Neuronal stem cell (in vitro differentiated cells): Measurements from ENCODE around the gene SENP6.

Source experiments
- DNase-seq: peaks from one replicate; pipeline ENCODE4 v3.0.0-alpha.2; 2013; ENCODE audit warnings: low spot score
- H2AFZ ChIP-seq: one replicate; pipeline ENCODE4 v1.6.1; 2013; ENCODE audit warnings: mild to moderate bottlenecking, low read length, inconsistent platforms
- H2AK5ac ChIP-seq: 2 replicates; pipeline ENCODE4 v1.6.1; 2013; ENCODE audit warnings: low read depth, mild to moderate bottlenecking, inconsistent platforms, low read length, moderate library complexity, mixed read lengths
- H2BK120ac ChIP-seq: 2 replicates; pipeline ENCODE4 v1.6.1; 2013; ENCODE audit warnings: low read depth, mild to moderate bottlenecking, inconsistent platforms, low read length, moderate library complexity, mixed read lengths
- H2BK12ac ChIP-seq: one replicate; pipeline ENCODE4 v1.6.1; 2013; ENCODE audit warnings: low read length, inconsistent platforms
- H2BK15ac ChIP-seq: 2 replicates; pipeline ENCODE4 v1.6.1; 2013; ENCODE audit warnings: mild to moderate bottlenecking, low read length, inconsistent platforms, mixed read lengths
- H2BK5ac ChIP-seq: one replicate; pipeline ENCODE4 v1.6.1; 2013; ENCODE audit warnings: inconsistent platforms, mild to moderate bottlenecking, low read length, moderate library complexity
- H3K14ac ChIP-seq: one replicate; pipeline ENCODE4 v1.6.1; 2013; ENCODE audit warnings: low read length, inconsistent platforms
- H3K18ac ChIP-seq: 2 replicates; pipeline ENCODE4 v1.6.1; 2013; ENCODE audit warnings: low read length, inconsistent platforms
- H3K23ac ChIP-seq: 2 replicates; pipeline ENCODE4 v1.6.1; 2013; ENCODE audit warnings: low read depth, mild to moderate bottlenecking, mixed read lengths, low read length, inconsistent platforms; ENCODE audit not compliant: poor library complexity
- H3K27ac ChIP-seq: replicated peaks from 3 replicates; pipeline ENCODE4 v1.5.1; 2013; ENCODE audit warnings: low read length, inconsistent platforms
- H3K27me3 ChIP-seq, 3 experiments: 2 replicates each; pipeline ENCODE4 v1.6.1; 2013; ENCODE audit warnings: low read length in 3 of 3, mild to moderate bottlenecking in 2 of 3, inconsistent platforms in 1 of 3, low read depth in 1 of 3, mixed read lengths in 1 of 3, moderate library complexity in 1 of 3; ENCODE audit not compliant: control insufficient read depth in 3 of 3, insufficient read depth in 3 of 3
- H3K36me3 ChIP-seq, 2 donors: replicated peaks in 1 of 2; 2 replicates each; pipeline ENCODE4 v1.6.1; 2013; ENCODE audit warnings: low read length in 2 of 2; ENCODE audit not compliant: control insufficient read depth in 2 of 2, insufficient read depth in 2 of 2
- H3K4ac ChIP-seq: 2 replicates; pipeline ENCODE4 v1.6.1; 2013; ENCODE audit warnings: inconsistent platforms, mild to moderate bottlenecking, low read length, moderate library complexity
- H3K4me1 ChIP-seq, 2 donors: 1 replicate in 1 of 2; 2 replicates in 1 of 2; pipeline ENCODE4 v1.6.1; 2013; ENCODE audit warnings: low read length in 2 of 2, low read depth in 1 of 2; ENCODE audit not compliant: control insufficient read depth in 2 of 2, insufficient read depth in 1 of 2
- H3K4me2 ChIP-seq: one replicate; pipeline ENCODE4 v1.6.1; 2013; ENCODE audit warnings: mild to moderate bottlenecking, low read length, inconsistent platforms; ENCODE audit not compliant: insufficient read depth, poor library complexity, severe bottlenecking
- H3K4me3 ChIP-seq, 2 donors: 2 replicates each; pipeline ENCODE4 v1.5.1; 2013; ENCODE audit warnings: low read length in 2 of 2, mild to moderate bottlenecking in 2 of 2, inconsistent platforms in 1 of 2, moderate library complexity in 1 of 2
- H3K79me1 ChIP-seq: one replicate; pipeline ENCODE4 v1.6.1; 2013; ENCODE audit warnings: low read depth, mild to moderate bottlenecking, inconsistent platforms, low read length, moderate library complexity
- H3K9ac ChIP-seq: one replicate; pipeline ENCODE4 v1.6.1; 2013; ENCODE audit warnings: mild to moderate bottlenecking, low read depth, low read length, inconsistent platforms; ENCODE audit not compliant: poor library complexity
- H3K9me3 ChIP-seq, 2 donors: replicated peaks in 1 of 2; 2 replicates each; pipeline versions ENCODE3 to v1.6.1; 2013; ENCODE audit warnings: low read length in 2 of 2, mild to moderate bottlenecking in 2 of 2, inconsistent platforms in 1 of 2, low read depth in 1 of 2, mixed read lengths in 1 of 2, moderate library complexity in 1 of 2; ENCODE audit not compliant: control insufficient read depth in 2 of 2, insufficient read depth in 1 of 2
- H4K8ac ChIP-seq: one replicate; pipeline ENCODE4 v1.6.1; 2013; ENCODE audit warnings: low read depth, mild to moderate bottlenecking, inconsistent platforms, low read length, moderate library complexity
- H4K91ac ChIP-seq: one replicate; pipeline ENCODE4 v1.6.1; 2013; ENCODE audit warnings: low read length, low read depth, mild to moderate bottlenecking, inconsistent platforms; ENCODE audit not compliant: poor library complexity
- WGBS, 2 donors: extraction: QIAGEN DNeasy Blood & Tissue Kit; methylation state at CpG; one replicate each; pipeline ENCODE4 v1.1.7; 2013; ENCODE audit warnings: missing lambda C conversion rate in 2 of 2, mixed read lengths in 1 of 2; ENCODE audit not compliant: insufficient read length in 2 of 2, insufficient replicate concordance in 1 of 2; ENCODE audit errors: extremely low coverage in 2 of 2; 5-methylcytosine and 5-hydroxymethylcytosine counted together

Gene SENP6

GRCh38 chr6:75631859-75632635 lies 30.4 kb downstream of the SENP6 start:
- no peak overlapping the region for H2AK5ac ChIP-seq
- H3K27ac ChIP-seq: no peak overlapping the region
- WGBS, 2 donors: no CpG with 5 or more reads among the region's 5 CpGs
- H2BK120ac ChIP-seq: no peak overlapping the region
- H3K79me1 ChIP-seq: no peaks in the 10 kb centered on the region
- H2BK5ac ChIP-seq: no peak overlapping the region
- H3K23ac ChIP-seq: no peak overlapping the region
- H4K91ac ChIP-seq: no peak overlapping the region
- H3K4me1 ChIP-seq: no peaks in the 10 kb centered on the region
- H3K27me3 ChIP-seq: no peaks in the 10 kb centered on the region
- peaks cover 6 to 100% of the 10 kb centered on the region in 2 donors for H3K36me3 ChIP-seq
- H3K4me2 ChIP-seq: no peak overlapping the region
- H3K9me3 ChIP-seq: peaks cover 0 to 4% of the 10 kb centered on the region in 2 donors
- H4K8ac ChIP-seq: no peak overlapping the region
- no peak overlapping the region for H3K18ac ChIP-seq
- no peak overlapping the region for H2BK12ac ChIP-seq
- H2AFZ ChIP-seq: no peak overlapping the region
- no peak overlapping the region for H3K4ac ChIP-seq
- no peak overlapping the region for H3K9ac ChIP-seq
- H3K4me3 ChIP-seq: no peak overlapping the region
- DNase-seq: no peak
- no peak overlapping the region for H3K14ac ChIP-seq
- H2BK15ac ChIP-seq: no peak overlapping the region

- peaks cover 9 to 100% of the 10 kb centered on the region in 2 donors for H3K36me3 ChIP-seq
- DNase-seq: no peak
- H3K9me3 ChIP-seq: peaks cover 0 to 4% of the 10 kb centered on the region in 2 donors
- H2BK5ac ChIP-seq: no peak overlapping the region
- peaks cover 2% of the 10 kb centered on the region for H3K79me1 ChIP-seq
- no peak overlapping the region for H2AK5ac ChIP-seq
- no peak overlapping the region for H3K4me3 ChIP-seq
- no peak overlapping the region for H3K4me2 ChIP-seq
- no peak overlapping the region for H3K9ac ChIP-seq
- H3K4me1 ChIP-seq: no peaks in the 10 kb centered on the region
- no peak overlapping the region for H2BK120ac ChIP-seq
- WGBS, 2 donors: no CpG with 5 or more reads among the region's 1 CpG
- no peak overlapping the region for H3K23ac ChIP-seq
- H2AFZ ChIP-seq: no peak overlapping the region
- no peak overlapping the region for H3K27ac ChIP-seq
- no peak overlapping the region for H3K18ac ChIP-seq
- H2BK12ac ChIP-seq: no peak overlapping the region
- H4K8ac ChIP-seq: no peak overlapping the region
- no peak overlapping the region for H4K91ac ChIP-seq
- H3K14ac ChIP-seq: no peak overlapping the region
- no peaks in the 10 kb centered on the region for H3K27me3 ChIP-seq
- no peak overlapping the region for H2BK15ac ChIP-seq
- H3K4ac ChIP-seq: no peak overlapping the region
Measured at GRCh38 chr6:75633045-75633444, 31.4 kb downstream of the SENP6 start.

- no peak overlapping the region for H2BK120ac ChIP-seq
- H2BK5ac ChIP-seq: no peak overlapping the region
- H3K9me3 ChIP-seq: peaks cover 0 to 22% of the 10 kb centered on the region in 2 donors
- no peak overlapping the region for H3K27ac ChIP-seq
- H3K18ac ChIP-seq: no peak overlapping the region
- no peak overlapping the region for H2AK5ac ChIP-seq
- no peak for DNase-seq
- no peak overlapping the region for H3K4ac ChIP-seq
- no peak overlapping the region for H2BK15ac ChIP-seq
- no peak overlapping the region for H3K9ac ChIP-seq
- peaks cover 0 to 5% of the 10 kb centered on the region in 2 donors for H3K4me1 ChIP-seq
- no peak overlapping the region for H3K4me2 ChIP-seq
- H2BK12ac ChIP-seq: no peak overlapping the region
- H4K91ac ChIP-seq: no peak overlapping the region
- no peak overlapping the region for H4K8ac ChIP-seq
- H3K23ac ChIP-seq: no peak overlapping the region
- H3K27me3 ChIP-seq: peaks cover 0 to 2% (median 0%) of the 10 kb centered on the region in 3 experiments
- peaks cover 2% of the 10 kb centered on the region for H3K79me1 ChIP-seq
- H2AFZ ChIP-seq: no peak overlapping the region
- WGBS, 2 donors: no CpG with 5 or more reads among the region's 5 CpGs
- no peak overlapping the region for H3K4me3 ChIP-seq
- no peak overlapping the region for H3K14ac ChIP-seq
- H3K36me3 ChIP-seq: peaks cover 8 to 98% of the 10 kb centered on the region in 2 donors
Measured at GRCh38 chr6:75642311-75642710, 40.6 kb downstream of the SENP6 start.

GRCh38 chr6:75643173-75643572 lies 41.5 kb downstream of the SENP6 start:
- no peak overlapping the region for H4K91ac ChIP-seq
- no CpG with 5 or more reads among the region's 1 CpG for WGBS, 2 donors
- H2BK120ac ChIP-seq: no peak overlapping the region
- no peak overlapping the region for H3K23ac ChIP-seq
- H2BK12ac ChIP-seq: no peak overlapping the region
- H3K14ac ChIP-seq: no peak overlapping the region
- H2AFZ ChIP-seq: no peak overlapping the region
- H3K4me1 ChIP-seq: peaks cover 0 to 5% of the 10 kb centered on the region in 2 donors
- no peak overlapping the region for H4K8ac ChIP-seq
- no peak overlapping the region for H3K4ac ChIP-seq
- H2AK5ac ChIP-seq: no peak overlapping the region
- H3K9ac ChIP-seq: no peak overlapping the region
- no peak overlapping the region for H3K18ac ChIP-seq
- H3K27ac ChIP-seq: no peak overlapping the region
- H3K79me1 ChIP-seq: no peaks in the 10 kb centered on the region
- H3K27me3 ChIP-seq: peaks cover 0 to 2% (median 0%) of the 10 kb centered on the region in 3 experiments
- no peak overlapping the region for H2BK15ac ChIP-seq
- no peak overlapping the region for H3K4me3 ChIP-seq
- H3K9me3 ChIP-seq: peaks cover 0 to 22% of the 10 kb centered on the region in 2 donors
- peaks cover 5 to 98% of the 10 kb centered on the region in 2 donors for H3K36me3 ChIP-seq
- no peak overlapping the region for H3K4me2 ChIP-seq
- no peak overlapping the region for H2BK5ac ChIP-seq
- no peak for DNase-seq
